Smooth muscle cell (in vitro differentiated cells): ENCODE data around the gene RBM33. TPM values are rescaled to one million over a fixed set of nuclear protein-coding genes. Genes with fewer than 3 reads are reported as not detected.

ENCODE experiments used
- DNase-seq: peaks from one replicate; lab custom pipeline; 2025; ENCODE audit not compliant: unreplicated experiment; lab: John Stamatoyannopoulos, UW
- H2AFZ ChIP-seq: fragments of 200-600 bp; sonication (generic); 2 replicates; pipeline ENCODE4 v1.6.0; 2016; ENCODE audit warnings: antibody characterized with exemption, low read depth, mild to moderate bottlenecking
- H3F3A ChIP-seq: fragments of 200-600 bp; sonication (generic); 2 replicates; pipeline ENCODE4 v1.6.0; 2017; ENCODE audit warnings: antibody characterized with exemption, low read depth
- H3K27ac ChIP-seq: fragments of 200-600 bp; sonication (generic); 2 replicates; pipeline ENCODE4 v1.5.1; 2016; ENCODE audit warnings: low read depth, mild to moderate bottlenecking
- H3K27me3 ChIP-seq: fragments of 200-600 bp; sonication (generic); 2 replicates; pipeline ENCODE4 v1.6.1; 2016; ENCODE audit warnings: low read depth, mild to moderate bottlenecking
- H3K36me3 ChIP-seq: fragments of 200-600 bp; sonication (generic); 2 replicates; pipeline ENCODE4 v1.5.1; 2016; ENCODE audit warnings: low read depth
- H3K4me1 ChIP-seq: fragments of 200-600 bp; sonication (generic); 2 replicates; pipeline ENCODE4 v1.5.1; 2016; ENCODE audit warnings: low read depth
- H3K4me2 ChIP-seq: fragments of 200-600 bp; sonication (generic); 2 replicates; pipeline ENCODE4 v1.6.0; 2016; ENCODE audit warnings: mild to moderate bottlenecking
- H3K4me3 ChIP-seq: fragments of 200-600 bp; sonication (generic); 2 replicates; pipeline ENCODE4 v1.5.1; 2016; ENCODE audit warnings: mild to moderate bottlenecking
- H3K79me2 ChIP-seq: fragments of 200-600 bp; sonication (generic); 2 replicates; pipeline ENCODE4 v1.6.0; 2016; ENCODE audit warnings: low read depth, mild to moderate bottlenecking
- H3K9ac ChIP-seq: fragments of 200-600 bp; sonication (generic); 2 replicates; pipeline ENCODE4 v1.6.0; 2016; ENCODE audit warnings: low read depth
- H3K9me3 ChIP-seq: fragments of 200-600 bp; sonication (generic); replicated peaks from 2 replicates; pipeline ENCODE4 v1.5.1; 2016; ENCODE audit warnings: low read depth
- H4K20me1 ChIP-seq: fragments of 200-600 bp; sonication (generic); 2 replicates; pipeline ENCODE4 v1.6.0; 2016; ENCODE audit warnings: low read depth
- WGBS: methylation state at CpG from one replicate; pipeline ENCODE4 v1.1.7; 2016; ENCODE audit warnings: low lambda C conversion rate; 5-methylcytosine and 5-hydroxymethylcytosine counted together
- polyA plus RNA-seq: library from polyadenylated mRNA; unstranded; fragments of >200 nt; fragmentation: Nextera tagmentation; extraction: Ambion mirVana; gene quantifications from 2 replicates; pipeline ENCODE4 v1.2.1, GENCODE V29; 2016
- total RNA-seq: library from RNA; depleted of rRNA; stranded (reverse); fragments of >200 nt; gene quantifications from 2 replicates; pipeline ENCODE4 v1.2.3, GENCODE V29; 2014
- TF ChIP-seq, protein P1 (sequence below): fragments of 200-600 bp; sonication (generic); IDR thresholded peaks from 2 replicates; pipeline ENCODE4 v1.5.1; 2017; ENCODE audit warnings: borderline replicate concordance, mild to moderate bottlenecking, antibody characterized with exemption; ENCODE audit not compliant: insufficient read depth, poor library complexity, severe bottlenecking

Gene RBM33
- total and polyA plus RNA-seq, 2 experiments from 2014 or later = 22.5 to 25.3 TPM

DNA sequence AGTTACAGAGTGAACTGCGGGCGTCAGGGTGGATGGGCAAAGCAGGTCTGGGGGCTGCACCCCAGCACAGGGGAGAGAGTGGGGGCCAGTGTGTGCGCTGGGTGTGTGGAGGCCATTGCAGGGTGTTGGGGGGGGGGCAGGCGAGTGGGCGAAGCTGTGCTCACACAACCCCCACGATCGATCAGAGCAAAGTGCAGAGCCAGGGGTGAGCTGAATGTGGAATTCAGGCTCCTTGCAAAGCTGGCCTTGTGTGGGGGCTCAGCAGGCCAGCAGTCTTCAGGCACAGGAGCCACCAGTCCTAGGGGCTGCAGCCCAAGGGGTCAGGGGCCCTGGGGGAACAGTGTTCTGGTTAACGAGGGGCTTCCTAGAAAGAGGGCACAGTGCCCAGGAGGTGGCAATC lies 168.7 kb downstream of the RBM33 start:
- WGBS = 65% methylated on average over 7 of the region's 8 CpGs
- no peaks in the 10 kb centered on the region for H3K36me3 ChIP-seq
- H3K4me2 ChIP-seq = no peak overlapping the region
- no peak overlapping the region for H3K9ac ChIP-seq
- TF ChIP-seq, protein P1, sequence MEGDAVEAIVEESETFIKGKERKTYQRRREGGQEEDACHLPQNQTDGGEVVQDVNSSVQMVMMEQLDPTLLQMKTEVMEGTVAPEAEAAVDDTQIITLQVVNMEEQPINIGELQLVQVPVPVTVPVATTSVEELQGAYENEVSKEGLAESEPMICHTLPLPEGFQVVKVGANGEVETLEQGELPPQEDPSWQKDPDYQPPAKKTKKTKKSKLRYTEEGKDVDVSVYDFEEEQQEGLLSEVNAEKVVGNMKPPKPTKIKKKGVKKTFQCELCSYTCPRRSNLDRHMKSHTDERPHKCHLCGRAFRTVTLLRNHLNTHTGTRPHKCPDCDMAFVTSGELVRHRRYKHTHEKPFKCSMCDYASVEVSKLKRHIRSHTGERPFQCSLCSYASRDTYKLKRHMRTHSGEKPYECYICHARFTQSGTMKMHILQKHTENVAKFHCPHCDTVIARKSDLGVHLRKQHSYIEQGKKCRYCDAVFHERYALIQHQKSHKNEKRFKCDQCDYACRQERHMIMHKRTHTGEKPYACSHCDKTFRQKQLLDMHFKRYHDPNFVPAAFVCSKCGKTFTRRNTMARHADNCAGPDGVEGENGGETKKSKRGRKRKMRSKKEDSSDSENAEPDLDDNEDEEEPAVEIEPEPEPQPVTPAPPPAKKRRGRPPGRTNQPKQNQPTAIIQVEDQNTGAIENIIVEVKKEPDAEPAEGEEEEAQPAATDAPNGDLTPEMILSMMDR = no peak
- DNase-seq = no peak
- no peak overlapping the region for H3K27ac ChIP-seq
- no peak overlapping the region for H3K4me3 ChIP-seq
- H3K4me1 ChIP-seq = peaks cover 29% of the 10 kb centered on the region
- H3F3A ChIP-seq = no peaks in the 10 kb centered on the region
- no peaks in the 10 kb centered on the region for H3K79me2 ChIP-seq
- H3K9me3 ChIP-seq = no peaks in the 10 kb centered on the region
- no peaks in the 10 kb centered on the region for H4K20me1 ChIP-seq
- H2AFZ ChIP-seq = no peak overlapping the region
- H3K27me3 ChIP-seq = peaks cover 80% of the 10 kb centered on the region

DNA sequence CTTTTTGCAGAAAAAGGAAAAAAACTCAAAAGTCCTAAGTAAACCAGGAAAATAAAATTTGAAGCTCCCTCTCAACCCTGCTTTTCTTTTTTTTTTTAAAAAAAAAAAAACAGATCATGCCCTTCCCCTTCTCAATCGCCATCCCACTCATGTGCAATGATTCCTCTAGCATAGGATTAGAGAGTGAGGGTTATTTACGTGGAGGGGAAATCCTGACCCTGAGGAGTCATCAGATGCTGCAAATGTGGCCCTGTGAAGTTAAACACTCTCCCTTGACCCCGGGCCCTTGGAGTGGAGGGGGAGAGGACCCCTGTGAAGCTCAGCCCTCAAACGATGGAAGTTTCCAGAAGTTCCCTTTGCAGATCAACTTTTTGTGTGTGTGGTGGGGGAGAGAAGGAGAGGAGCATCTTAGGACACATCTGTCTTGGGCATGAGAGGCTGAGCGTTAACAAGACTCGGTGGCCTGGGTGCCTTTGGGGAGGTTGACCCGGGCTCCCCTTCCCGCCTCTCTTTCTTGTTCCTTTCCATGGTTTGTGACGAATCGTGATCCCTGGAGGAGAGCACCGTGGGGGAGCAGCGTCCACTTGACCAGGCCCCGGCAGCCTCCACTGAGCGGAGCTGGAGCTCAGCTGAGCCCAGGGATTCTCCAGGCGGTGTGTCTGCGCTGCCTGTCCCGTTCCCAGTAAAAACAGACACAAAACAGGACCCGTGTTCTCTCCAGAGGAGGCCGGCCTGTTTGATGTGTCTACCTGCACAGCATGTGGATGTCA lies 169.3 kb downstream of the RBM33 start:
- Histone ChIP-seq H3K4me3 (no peak overlapping the region), H3K27me3 (peaks cover 74% of the 10 kb centered on the region), H3F3A (no peaks in the 10 kb centered on the region), H3K4me2 (no peak overlapping the region), H3K79me2 (no peaks in the 10 kb centered on the region), H3K36me3 (no peaks in the 10 kb centered on the region), H3K27ac (no peak overlapping the region), H3K4me1 (peaks cover 23% of the 10 kb centered on the region), H3K9ac (no peak overlapping the region), H3K9me3 (no peaks in the 10 kb centered on the region), H2AFZ (no peak overlapping the region), H4K20me1 (no peaks in the 10 kb centered on the region)
- no peak for DNase-seq
- 49% methylated on average over 13 of the region's 19 CpGs for WGBS
- TF ChIP-seq, protein P1 = no peak

DNA sequence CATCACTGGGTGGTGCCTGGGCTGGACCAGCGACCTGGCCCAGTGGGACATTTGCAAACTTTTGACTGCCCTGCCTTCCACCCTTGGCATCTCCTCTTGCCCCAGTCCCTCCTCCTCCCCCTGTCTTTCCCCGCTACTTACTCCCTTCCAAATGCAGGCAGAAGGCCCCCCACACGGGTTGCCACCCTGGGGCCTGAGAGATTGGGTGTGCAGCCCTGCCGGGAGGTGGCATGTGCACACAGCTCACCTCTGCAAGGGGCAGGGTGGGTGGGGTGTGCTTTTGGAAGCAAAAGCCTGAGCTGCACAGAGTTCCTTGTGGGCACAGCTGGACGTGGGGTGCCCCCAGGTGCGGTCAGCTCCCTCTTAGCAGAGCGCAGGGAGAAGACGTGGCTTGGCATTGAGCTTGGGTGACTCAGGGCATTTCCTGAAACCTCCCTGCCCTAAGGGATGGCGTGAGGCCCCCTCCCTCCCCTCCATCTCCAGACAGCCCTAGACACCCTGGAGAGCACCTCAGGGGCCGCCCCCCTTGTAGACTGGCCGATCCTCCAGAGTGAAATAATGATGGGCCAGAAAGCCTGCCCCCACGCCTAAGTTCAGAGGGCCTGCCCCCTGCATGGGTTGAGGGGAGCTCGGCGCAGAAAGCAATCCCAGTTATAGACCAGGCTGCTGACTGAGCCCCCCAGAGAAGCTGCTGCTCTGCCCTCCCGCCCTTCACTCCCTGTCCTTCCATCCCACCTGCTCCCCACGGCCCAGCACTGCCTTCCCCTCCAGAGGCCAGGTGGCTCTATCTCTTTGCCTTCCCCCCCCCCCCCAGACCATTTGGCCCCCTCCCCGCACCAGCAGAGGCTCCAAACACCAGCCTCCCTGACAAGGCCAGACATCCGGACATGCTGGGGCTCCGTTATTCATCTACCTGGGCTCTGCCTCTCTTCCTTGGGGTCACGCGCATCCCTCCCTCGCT lies 170.1 kb downstream of the RBM33 start:
- H3K27ac ChIP-seq = no peak overlapping the region
- H3K4me2 ChIP-seq = no peak overlapping the region
- H3K4me1 ChIP-seq = peaks cover 16% of the 10 kb centered on the region
- WGBS = 49% methylated on average over 15 of the region's 22 CpGs
- no peak overlapping the region for H3K4me3 ChIP-seq
- H3K27me3 ChIP-seq = peaks cover 65% of the 10 kb centered on the region
- H3K9ac ChIP-seq = no peak overlapping the region
- no peaks in the 10 kb centered on the region for H4K20me1 ChIP-seq
- TF ChIP-seq, protein P1 = no peak
- no peaks in the 10 kb centered on the region for H3K79me2 ChIP-seq
- no peaks in the 10 kb centered on the region for H3F3A ChIP-seq
- no peaks in the 10 kb centered on the region for H3K9me3 ChIP-seq
- H3K36me3 ChIP-seq = no peaks in the 10 kb centered on the region
- no peak for DNase-seq
- H2AFZ ChIP-seq = no peak overlapping the region
